ENCODE data around the gene ZFAND3.

ZFAND3 gene

GRCh38 chr6:37838219-37838921, 18.8 kb downstream of the ZFAND3 start:
- Mint-ChIP-seq H3K27ac (peak overlapping the region; percentile 16), H3K9me3 (peaks cover 6% of the 10 kb centered on the region), H3K4me1 (ENCODE audit: low read depth) (peaks cover 65% of the 10 kb centered on the region), H3K4me3 (no peak overlapping the region), H3K36me3 (ENCODE audit: low read depth) (peaks cover 41% of the 10 kb centered on the region), H3K27me3 (no peaks in the 10 kb centered on the region)

GRCh38 chr6:37840143-37840939, 20.8 kb downstream of the ZFAND3 start:
- H3K9me3 Mint-ChIP-seq, result no peaks in the 10 kb centered on the region
- peaks cover 40% of the 10 kb centered on the region for H3K36me3 Mint-ChIP-seq (ENCODE audit: low read depth)
- peaks cover 76% of the 10 kb centered on the region for H3K4me1 Mint-ChIP-seq (ENCODE audit: low read depth)
- H3K4me3 Mint-ChIP-seq, result no peak overlapping the region
- H3K27ac Mint-ChIP-seq, result peak overlapping the region; percentile 34
- H3K27me3 Mint-ChIP-seq, result no peaks in the 10 kb centered on the region

GRCh38 chr6:37840940-37841300, 21.4 kb downstream of the ZFAND3 start:
- Mint-ChIP-seq H3K27me3 (no peaks in the 10 kb centered on the region), H3K9me3 (no peaks in the 10 kb centered on the region), H3K4me3 (no peak overlapping the region), H3K36me3 (ENCODE audit: low read depth) (peaks cover 39% of the 10 kb centered on the region), H3K27ac (no peak overlapping the region), H3K4me1 (ENCODE audit: low read depth) (peaks cover 77% of the 10 kb centered on the region)

- H3K36me3 Mint-ChIP-seq (ENCODE audit: low read depth), result peaks cover 18% of the 10 kb centered on the region
- peaks cover 77% of the 10 kb centered on the region for H3K4me1 Mint-ChIP-seq (ENCODE audit: low read depth)
- no peaks in the 10 kb centered on the region for H3K27me3 Mint-ChIP-seq
- H3K27ac Mint-ChIP-seq, result no peak overlapping the region
- no peaks in the 10 kb centered on the region for H3K9me3 Mint-ChIP-seq
- H3K4me3 Mint-ChIP-seq, result no peak overlapping the region
These were observed 25.7 kb downstream of the ZFAND3 start for GRCh38 chr6:37845026-37845911.

- H3K4me3 Mint-ChIP-seq, result no peak overlapping the region
- H3K27me3 Mint-ChIP-seq, result no peaks in the 10 kb centered on the region
- H3K9me3 Mint-ChIP-seq, result no peaks in the 10 kb centered on the region
- no peak overlapping the region for H3K27ac Mint-ChIP-seq
- H3K4me1 Mint-ChIP-seq (ENCODE audit: low read depth), result peaks cover 75% of the 10 kb centered on the region
- H3K36me3 Mint-ChIP-seq (ENCODE audit: low read depth), result peaks cover 13% of the 10 kb centered on the region
These were observed 26.4 kb downstream of the ZFAND3 start for GRCh38 chr6:37845930-37846329.

- H3K4me3 Mint-ChIP-seq, result no peak overlapping the region
- H3K36me3 Mint-ChIP-seq (ENCODE audit: low read depth), result peaks cover 13% of the 10 kb centered on the region
- no peak overlapping the region for H3K27ac Mint-ChIP-seq
- H3K9me3 Mint-ChIP-seq, result no peaks in the 10 kb centered on the region
- H3K27me3 Mint-ChIP-seq, result no peaks in the 10 kb centered on the region
- H3K4me1 Mint-ChIP-seq (ENCODE audit: low read depth), result peaks cover 71% of the 10 kb centered on the region
These were observed 28.2 kb downstream of the ZFAND3 start for GRCh38 chr6:37847704-37848103.

- H3K4me3 Mint-ChIP-seq, result no peak overlapping the region
- no peaks in the 10 kb centered on the region for H3K27me3 Mint-ChIP-seq
- no peak overlapping the region for H3K27ac Mint-ChIP-seq
- H3K4me1 Mint-ChIP-seq (ENCODE audit: low read depth), result peaks cover 69% of the 10 kb centered on the region
- H3K36me3 Mint-ChIP-seq (ENCODE audit: low read depth), result peaks cover 13% of the 10 kb centered on the region
- H3K9me3 Mint-ChIP-seq, result no peaks in the 10 kb centered on the region
These were observed 28.8 kb downstream of the ZFAND3 start for GRCh38 chr6:37848371-37848770.

- H3K27ac Mint-ChIP-seq, result no peak overlapping the region
- H3K4me1 Mint-ChIP-seq (ENCODE audit: low read depth), result peaks cover 65% of the 10 kb centered on the region
These were observed 30.7 kb downstream of the ZFAND3 start for GRCh38 chr6:37850260-37850659.

GRCh38 chr6:37850728-37851285, 31.3 kb downstream of the ZFAND3 start:
- H3K36me3 Mint-ChIP-seq (ENCODE audit: low read depth), result peaks cover 9% of the 10 kb centered on the region

More at GRCh38 chr6:37850260-37850659, 30.7 kb downstream of the ZFAND3 start:
- Mint-ChIP-seq H3K4me3 (no peak overlapping the region), H3K27me3 (no peaks in the 10 kb centered on the region), H3K9me3 (no peaks in the 10 kb centered on the region), H3K36me3 (ENCODE audit: low read depth) (peaks cover 4% of the 10 kb centered on the region)

GRCh38 chr6:37851997-37852524, 32.5 kb downstream of the ZFAND3 start:
- Mint-ChIP-seq H3K27ac (no peak overlapping the region), H3K4me3 (no peak overlapping the region), H3K9me3 (no peaks in the 10 kb centered on the region), H3K4me1 (ENCODE audit: low read depth) (peaks cover 72% of the 10 kb centered on the region), H3K27me3 (no peaks in the 10 kb centered on the region), H3K36me3 (ENCODE audit: low read depth) (peaks cover 12% of the 10 kb centered on the region)

More at GRCh38 chr6:37850728-37851285, 31.3 kb downstream of the ZFAND3 start:
- H3K27me3 Mint-ChIP-seq, result no peaks in the 10 kb centered on the region
- H3K4me1 Mint-ChIP-seq (ENCODE audit: low read depth), result peaks cover 65% of the 10 kb centered on the region
- no peak overlapping the region for H3K27ac Mint-ChIP-seq
- H3K9me3 Mint-ChIP-seq, result no peaks in the 10 kb centered on the region
- no peak overlapping the region for H3K4me3 Mint-ChIP-seq

GRCh38 chr6:37856285-37856684, 36.8 kb downstream of the ZFAND3 start:
- Mint-ChIP-seq H3K4me1 (ENCODE audit: low read depth) (peaks cover 75% of the 10 kb centered on the region), H3K9me3 (no peaks in the 10 kb centered on the region), H3K27ac (peak overlapping the region; percentile 57), H3K4me3 (no peak overlapping the region), H3K36me3 (ENCODE audit: low read depth) (peaks cover 12% of the 10 kb centered on the region), H3K27me3 (no peaks in the 10 kb centered on the region)

- Mint-ChIP-seq H3K4me1 (ENCODE audit: low read depth) (peaks cover 80% of the 10 kb centered on the region), H3K27ac (peak overlapping the region; percentile 86)
These were observed 38.8 kb downstream of the ZFAND3 start for GRCh38 chr6:37858363-37858762.

GRCh38 chr6:37860226-37860839, 40.8 kb downstream of the ZFAND3 start:
- H3K36me3 Mint-ChIP-seq (ENCODE audit: low read depth), result peaks cover 20% of the 10 kb centered on the region
- H3K9me3 Mint-ChIP-seq, result no peaks in the 10 kb centered on the region
- peaks cover 87% of the 10 kb centered on the region for H3K4me1 Mint-ChIP-seq (ENCODE audit: low read depth)
- no peaks in the 10 kb centered on the region for H3K27me3 Mint-ChIP-seq
- H3K4me3 Mint-ChIP-seq, result no peak overlapping the region
- peak overlapping the region; percentile 19 for H3K27ac Mint-ChIP-seq

More at GRCh38 chr6:37858363-37858762, 38.8 kb downstream of the ZFAND3 start:
- H3K27me3 Mint-ChIP-seq, result no peaks in the 10 kb centered on the region
- H3K4me3 Mint-ChIP-seq, result peak overlapping the region; percentile 39
- no peaks in the 10 kb centered on the region for H3K9me3 Mint-ChIP-seq
- H3K36me3 Mint-ChIP-seq (ENCODE audit: low read depth), result peaks cover 20% of the 10 kb centered on the region

GRCh38 chr6:37861452-37861851, 41.9 kb downstream of the ZFAND3 start:
- H3K27me3 Mint-ChIP-seq, result no peaks in the 10 kb centered on the region
- peak overlapping the region; percentile 17 for H3K27ac Mint-ChIP-seq
- H3K4me1 Mint-ChIP-seq (ENCODE audit: low read depth), result peaks cover 87% of the 10 kb centered on the region
- H3K36me3 Mint-ChIP-seq (ENCODE audit: low read depth), result peaks cover 9% of the 10 kb centered on the region
- no peak overlapping the region for H3K4me3 Mint-ChIP-seq
- H3K9me3 Mint-ChIP-seq, result no peaks in the 10 kb centered on the region

All from stimulated activated naive CD8-positive, alpha-beta T cell treated with anti-CD3 and anti-CD28 coated beads, Interleukin-15, Interleukin-2, amounts not matched to agents 100 ng/mL and 50 ng/mL, for 24 hours (primary cell).